OCI-LY1 (cell line): ENCODE data around the gene AP1B1.

Experiments
- H2AFZ ChIP-seq: fragments of 200-600 bp; sonication (generic), shearing (Covaris generic); 2 replicates; pipeline ENCODE4 v1.6.0; 2014; ENCODE audit warnings: antibody characterized with exemption, mild to moderate bottlenecking, low read length
- H3F3A ChIP-seq: fragments of 200-600 bp; sonication (generic), shearing (Covaris generic); 2 replicates; pipeline ENCODE4 v1.6.0; 2014; ENCODE audit warnings: mild to moderate bottlenecking, antibody characterized with exemption, low read length, moderate library complexity; ENCODE audit not compliant: insufficient read depth
- H3K27ac ChIP-seq: fragments of 200-600 bp; sonication (generic); 2 replicates; pipeline ENCODE4 v1.5.1; 2014; ENCODE audit warnings: low read length, mixed run types, mild to moderate bottlenecking, low read depth; ENCODE audit not compliant: poor library complexity, severe bottlenecking
- H3K27me3 ChIP-seq: fragments of 200-600 bp; sonication (generic); 2 replicates; pipeline ENCODE4 v1.6.0; 2014; ENCODE audit warnings: antibody characterized with exemption, mild to moderate bottlenecking, low read length, moderate library complexity; ENCODE audit not compliant: insufficient read depth
- H3K36me3 ChIP-seq: fragments of 200-600 bp; sonication (generic); 2 replicates; pipeline ENCODE4 v1.6.1; 2014; ENCODE audit warnings: mild to moderate bottlenecking, antibody characterized with exemption, low read length, moderate library complexity, mixed read lengths; ENCODE audit not compliant: insufficient read depth
- H3K4me1 ChIP-seq: fragments of 200-600 bp; sonication (generic); 2 replicates; pipeline ENCODE4 v1.5.1; 2014; ENCODE audit warnings: mild to moderate bottlenecking, low read length, moderate library complexity; ENCODE audit not compliant: insufficient read depth, severe bottlenecking
- H3K4me2 ChIP-seq: fragments of 200-600 bp; sonication (generic), shearing (Covaris generic); 2 replicates; pipeline ENCODE4 v1.6.1; 2014; ENCODE audit warnings: low read length
- H3K4me3 ChIP-seq: fragments of 200-600 bp; sonication (generic); 2 replicates; pipeline ENCODE4 v1.5.1; 2014; ENCODE audit warnings: low read length, low read depth, mild to moderate bottlenecking, mixed read lengths; ENCODE audit not compliant: poor library complexity, severe bottlenecking
- H3K79me2 ChIP-seq: fragments of 200-600 bp; shearing (Covaris generic); 2 replicates; pipeline ENCODE4 v1.6.1; 2016; ENCODE audit warnings: mixed run types, low read length, mixed read lengths; ENCODE audit not compliant: insufficient read depth
- H3K9ac ChIP-seq: fragments of 200-600 bp; sonication (generic), shearing (Covaris generic); 2 replicates; pipeline ENCODE4 v1.6.1; 2014; ENCODE audit warnings: mild to moderate bottlenecking, low read length, mixed read lengths
- H3K9me2 ChIP-seq: fragments of 200-600 bp; sonication (generic), shearing (Covaris generic); 2 replicates; pipeline ENCODE4 v1.6.1; 2014; ENCODE audit warnings: low read depth, mild to moderate bottlenecking, low read length, mixed read lengths
- H3K9me3 ChIP-seq: fragments of 200-600 bp; shearing (Covaris generic); 2 replicates; pipeline ENCODE4 v1.6.1; 2014; ENCODE audit warnings: low read length, mixed read lengths
- H4K20me1 ChIP-seq: fragments of 200-600 bp; sonication (generic), shearing (Covaris generic); 2 replicates; pipeline ENCODE4 v1.6.0; 2016; ENCODE audit warnings: mild to moderate bottlenecking, low read length; ENCODE audit not compliant: insufficient read depth
- EZH2 ChIP-seq: fragments of 200-600 bp; sonication (generic), shearing (Covaris generic); IDR thresholded peaks from 2 replicates; pipeline ENCODE4 v1.8.0; 2017; ENCODE audit warnings: borderline replicate concordance, mixed run types, mild to moderate bottlenecking, antibody characterized with exemption, low read length, moderate library complexity, mixed read lengths
- TF ChIP-seq, protein P1 (sequence below): fragments of 200-600 bp; sonication (generic), shearing (Covaris generic); IDR thresholded peaks from 2 replicates; pipeline ENCODE4 v1.5.1; 2017; ENCODE audit warnings: mild to moderate bottlenecking, antibody characterized with exemption, low read length, moderate library complexity, mixed read lengths

The AP1B1 gene

DNA sequence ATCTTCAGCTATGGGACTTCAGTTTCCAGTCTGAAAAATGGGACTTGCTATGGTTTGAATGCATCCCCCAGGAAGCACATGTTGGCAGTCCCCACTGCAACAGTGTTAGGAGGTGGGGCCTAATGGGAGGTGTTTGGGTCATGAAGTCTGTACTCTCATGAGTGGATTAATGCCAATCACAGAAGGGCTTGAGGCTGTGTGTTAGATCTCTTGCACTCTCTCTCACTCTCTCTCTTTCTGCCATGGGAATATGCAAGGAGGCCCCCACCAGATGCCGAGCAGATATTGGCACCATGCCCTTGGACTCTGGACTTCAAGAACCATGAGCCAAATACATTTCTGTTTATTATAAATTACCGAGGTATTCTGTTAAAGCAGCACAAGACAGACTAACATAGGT lies 7.8 kb upstream of the AP1B1 start:
- Histone ChIP-seq H3K27ac (no peak overlapping the region), H3K79me2 (no peaks in the 10 kb centered on the region), H3K9ac (no peak overlapping the region), H3K9me3 (no peaks in the 10 kb centered on the region), H3K9me2 (no peaks in the 10 kb centered on the region), H3K27me3 (0 out of 2 replicates have a peak, but pooled peaks cover 4% of the 10 kb centered on the region), H3K4me2 (no peak overlapping the region), H3K4me1 (no peaks in the 10 kb centered on the region), H3K36me3 (no peaks in the 10 kb centered on the region), H3K4me3 (no peak overlapping the region), H2AFZ (no peak overlapping the region), H4K20me1 (no peaks in the 10 kb centered on the region), H3F3A (no peaks in the 10 kb centered on the region)
- TF ChIP-seq, protein P1, sequence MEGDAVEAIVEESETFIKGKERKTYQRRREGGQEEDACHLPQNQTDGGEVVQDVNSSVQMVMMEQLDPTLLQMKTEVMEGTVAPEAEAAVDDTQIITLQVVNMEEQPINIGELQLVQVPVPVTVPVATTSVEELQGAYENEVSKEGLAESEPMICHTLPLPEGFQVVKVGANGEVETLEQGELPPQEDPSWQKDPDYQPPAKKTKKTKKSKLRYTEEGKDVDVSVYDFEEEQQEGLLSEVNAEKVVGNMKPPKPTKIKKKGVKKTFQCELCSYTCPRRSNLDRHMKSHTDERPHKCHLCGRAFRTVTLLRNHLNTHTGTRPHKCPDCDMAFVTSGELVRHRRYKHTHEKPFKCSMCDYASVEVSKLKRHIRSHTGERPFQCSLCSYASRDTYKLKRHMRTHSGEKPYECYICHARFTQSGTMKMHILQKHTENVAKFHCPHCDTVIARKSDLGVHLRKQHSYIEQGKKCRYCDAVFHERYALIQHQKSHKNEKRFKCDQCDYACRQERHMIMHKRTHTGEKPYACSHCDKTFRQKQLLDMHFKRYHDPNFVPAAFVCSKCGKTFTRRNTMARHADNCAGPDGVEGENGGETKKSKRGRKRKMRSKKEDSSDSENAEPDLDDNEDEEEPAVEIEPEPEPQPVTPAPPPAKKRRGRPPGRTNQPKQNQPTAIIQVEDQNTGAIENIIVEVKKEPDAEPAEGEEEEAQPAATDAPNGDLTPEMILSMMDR, result no peak
- TF ChIP-seq EZH2, result no peak

DNA sequence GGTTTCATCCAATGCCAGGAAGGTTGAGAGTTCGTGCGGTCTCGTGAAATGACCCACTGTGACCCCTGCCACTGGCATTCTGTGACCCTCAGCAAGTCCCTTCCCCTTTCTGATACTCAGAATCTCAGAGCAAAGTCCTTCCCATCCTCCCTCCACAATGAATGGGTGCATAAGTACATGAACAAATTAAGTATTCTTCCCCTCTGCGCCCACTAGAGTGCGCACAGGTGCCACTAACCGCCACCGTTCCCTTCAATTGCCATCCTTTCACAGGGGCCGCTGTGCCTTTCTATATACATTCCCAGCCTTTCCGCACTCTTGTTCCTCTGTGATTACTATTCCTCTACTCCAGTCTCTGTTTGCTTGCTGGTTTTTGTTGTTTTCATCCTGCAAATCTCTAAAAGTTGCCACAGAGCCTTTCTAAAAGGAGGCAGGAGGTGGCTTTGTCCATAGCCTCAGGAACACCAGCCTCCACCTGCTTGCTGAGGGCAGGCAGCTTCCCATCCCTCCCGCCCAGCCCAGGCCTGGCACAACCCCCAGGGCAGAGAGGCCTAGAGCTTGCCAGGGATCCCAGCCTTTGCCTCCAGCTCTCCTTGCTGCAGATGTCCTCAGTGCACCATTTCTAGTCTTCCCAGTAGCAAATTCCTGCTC lies 6.7 kb upstream of the AP1B1 start:
- Histone ChIP-seq H3F3A (no peaks in the 10 kb centered on the region), H4K20me1 (no peaks in the 10 kb centered on the region), H3K36me3 (no peaks in the 10 kb centered on the region), H3K4me2 (no peak overlapping the region), H2AFZ (no peak overlapping the region), H3K79me2 (no peaks in the 10 kb centered on the region), H3K27ac (no peak overlapping the region), H3K9me2 (no peaks in the 10 kb centered on the region), H3K9ac (no peak overlapping the region), H3K4me1 (no peaks in the 10 kb centered on the region), H3K9me3 (no peaks in the 10 kb centered on the region), H3K4me3 (no peak overlapping the region), H3K27me3 (0 out of 2 replicates have a peak, but pooled peaks cover 4% of the 10 kb centered on the region)
- TF ChIP-seq, protein P1, result peak; percentile 91
- TF ChIP-seq EZH2, result no peak

DNA sequence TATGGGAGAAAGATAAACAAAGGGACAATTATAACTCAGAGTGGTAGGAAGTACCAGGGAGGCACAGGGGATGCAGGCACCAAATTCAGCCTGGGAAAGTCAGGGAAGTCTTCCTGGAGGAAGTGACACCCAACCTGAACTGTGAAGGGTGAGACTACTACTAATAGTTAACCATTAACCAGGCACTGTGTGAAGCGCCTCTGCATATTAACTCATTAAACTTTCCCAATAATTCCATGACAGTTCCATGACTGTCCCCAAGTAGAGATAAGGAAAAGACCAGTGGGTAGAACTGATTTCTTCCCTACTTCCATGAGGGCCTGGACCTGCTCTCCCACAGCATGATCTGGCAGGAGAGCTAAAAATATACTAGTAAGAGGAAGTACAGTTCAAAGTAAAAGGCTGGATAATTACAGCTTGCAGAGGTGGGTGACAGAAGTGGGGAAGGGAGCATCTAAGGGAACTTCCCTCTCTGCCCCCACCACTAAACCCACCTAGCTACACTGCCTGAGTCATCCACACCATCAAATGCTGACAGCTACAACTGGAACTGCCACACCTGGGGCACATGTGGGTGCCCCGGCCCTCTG lies 4.7 kb upstream of the AP1B1 start:
- Histone ChIP-seq H3K4me1 (peaks cover 7% of the 10 kb centered on the region), H3K79me2 (peaks cover 2% of the 10 kb centered on the region; the same call in 1 of the 2 replicates), H3F3A (no peaks in the 10 kb centered on the region), H3K9ac (no peak overlapping the region), H3K4me3 (no peak overlapping the region), H3K4me2 (no peak overlapping the region), H3K36me3 (no peaks in the 10 kb centered on the region), H3K27me3 (0 out of 2 replicates have a peak, but pooled peaks cover 4% of the 10 kb centered on the region), H2AFZ (no peak overlapping the region), H3K27ac (no peak overlapping the region), H4K20me1 (no peaks in the 10 kb centered on the region), H3K9me2 (no peaks in the 10 kb centered on the region), H3K9me3 (no peaks in the 10 kb centered on the region)
- TF ChIP-seq EZH2, result no peak
- TF ChIP-seq, protein P1, result no peak
